22Rv1 (cell line): Measurements from ENCODE around the gene FRAS1.

ENCODE experiments used
- CTCF ChIP-seq: fragments of 450-650 bp; IDR thresholded peaks from 2 replicates; pipeline ENCODE4 v1.5.1; 2017; ENCODE audit warnings: mild to moderate bottlenecking
- ZFX ChIP-seq: fragments of 450-650 bp; IDR thresholded peaks from 2 replicates; pipeline ENCODE4 v1.6.1; 2017; ENCODE audit warnings: antibody characterized with exemption, borderline replicate concordance

GRCh38 chr4:78588894-78589545 lies 531.9 kb downstream of the FRAS1 start:
- TF ChIP-seq ZFX (no peak), CTCF (no peak)
